ENCODE data around the gene ITCH.

DNA sequence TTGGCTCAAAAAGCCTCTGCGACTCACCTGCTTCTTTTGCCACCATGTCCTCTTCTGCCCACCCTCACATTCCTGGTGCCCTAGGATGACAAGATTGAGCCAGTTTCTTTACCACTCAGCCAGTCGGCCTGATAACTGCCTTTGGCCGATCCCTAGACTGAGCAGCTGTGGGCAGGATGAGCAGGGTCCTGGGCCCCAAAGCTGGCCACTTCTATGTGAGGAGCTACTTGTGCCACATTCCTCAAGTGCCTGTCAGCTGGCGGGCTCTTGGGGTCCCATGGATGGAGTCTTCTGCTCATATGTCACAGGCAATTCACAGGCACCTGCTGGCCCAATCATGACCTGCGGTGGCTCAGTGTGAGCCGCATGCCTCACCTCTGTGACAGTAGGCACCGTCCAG, 169.7 kb downstream of the ITCH start:
- TF ChIP-seq, protein P1, sequence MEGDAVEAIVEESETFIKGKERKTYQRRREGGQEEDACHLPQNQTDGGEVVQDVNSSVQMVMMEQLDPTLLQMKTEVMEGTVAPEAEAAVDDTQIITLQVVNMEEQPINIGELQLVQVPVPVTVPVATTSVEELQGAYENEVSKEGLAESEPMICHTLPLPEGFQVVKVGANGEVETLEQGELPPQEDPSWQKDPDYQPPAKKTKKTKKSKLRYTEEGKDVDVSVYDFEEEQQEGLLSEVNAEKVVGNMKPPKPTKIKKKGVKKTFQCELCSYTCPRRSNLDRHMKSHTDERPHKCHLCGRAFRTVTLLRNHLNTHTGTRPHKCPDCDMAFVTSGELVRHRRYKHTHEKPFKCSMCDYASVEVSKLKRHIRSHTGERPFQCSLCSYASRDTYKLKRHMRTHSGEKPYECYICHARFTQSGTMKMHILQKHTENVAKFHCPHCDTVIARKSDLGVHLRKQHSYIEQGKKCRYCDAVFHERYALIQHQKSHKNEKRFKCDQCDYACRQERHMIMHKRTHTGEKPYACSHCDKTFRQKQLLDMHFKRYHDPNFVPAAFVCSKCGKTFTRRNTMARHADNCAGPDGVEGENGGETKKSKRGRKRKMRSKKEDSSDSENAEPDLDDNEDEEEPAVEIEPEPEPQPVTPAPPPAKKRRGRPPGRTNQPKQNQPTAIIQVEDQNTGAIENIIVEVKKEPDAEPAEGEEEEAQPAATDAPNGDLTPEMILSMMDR (conservative IDR thresholded peaks at IDR 0.05; ENCODE audit: low read length) = no peak
- TF ChIP-seq EZH2phosphoT487 (IDR thresholded peaks at IDR 0.05; ENCODE audit: borderline replicate concordance, low read depth, low read length) = no peak
